GM10266 (cell line): ENCODE data around the gene UBE2L6.

ENCODE experiments used
- DNase-seq: peaks from one replicate; pipeline ENCODE4 v3.0.0; 2012; ENCODE audit errors: extremely low spot score
- TF ChIP-seq, protein P1 (sequence below): IDR thresholded peaks from 2 replicates; pipeline ENCODE4 v1.5.1; 2012; ENCODE audit warnings: mild to moderate bottlenecking, low read depth; ENCODE audit not compliant: control insufficient read depth, insufficient read depth; ENCODE audit errors: missing control alignments

Gene UBE2L6

DNA sequence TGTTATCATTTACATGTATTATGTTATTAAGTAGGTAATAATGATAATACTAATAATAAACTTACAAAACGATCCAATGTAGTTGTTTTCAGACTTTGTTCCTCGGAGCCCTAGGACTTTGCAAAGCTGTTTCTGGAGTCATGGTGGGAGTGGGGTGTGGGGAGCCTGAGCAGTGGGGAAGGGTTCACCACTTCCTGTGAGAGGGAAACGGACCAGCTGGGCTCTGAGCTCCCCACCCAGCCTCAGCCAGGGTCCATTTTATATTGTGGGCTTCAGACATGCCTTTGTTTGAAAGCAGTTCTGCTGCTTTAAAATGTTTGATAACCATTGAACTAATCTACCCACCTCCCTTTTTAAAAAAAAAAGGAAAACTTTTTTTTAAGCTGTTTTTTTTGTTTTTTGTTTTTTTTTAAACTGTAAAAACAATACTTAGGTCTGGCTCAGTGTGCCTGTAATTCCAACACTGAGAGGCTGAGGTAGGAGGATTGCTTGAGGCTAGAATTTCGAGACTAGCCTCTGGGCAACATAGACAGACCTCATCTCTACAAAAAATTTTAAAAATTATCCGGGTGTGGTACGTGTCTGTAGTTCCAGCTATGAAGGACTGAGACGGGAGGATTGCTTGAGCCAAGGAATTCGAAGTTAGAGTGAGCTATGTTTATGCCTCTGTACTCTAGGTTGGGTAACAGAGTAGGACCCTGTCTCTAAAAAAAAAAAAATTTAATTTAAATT lies 37.0 kb upstream of the UBE2L6 start:
- TF ChIP-seq, protein P1, sequence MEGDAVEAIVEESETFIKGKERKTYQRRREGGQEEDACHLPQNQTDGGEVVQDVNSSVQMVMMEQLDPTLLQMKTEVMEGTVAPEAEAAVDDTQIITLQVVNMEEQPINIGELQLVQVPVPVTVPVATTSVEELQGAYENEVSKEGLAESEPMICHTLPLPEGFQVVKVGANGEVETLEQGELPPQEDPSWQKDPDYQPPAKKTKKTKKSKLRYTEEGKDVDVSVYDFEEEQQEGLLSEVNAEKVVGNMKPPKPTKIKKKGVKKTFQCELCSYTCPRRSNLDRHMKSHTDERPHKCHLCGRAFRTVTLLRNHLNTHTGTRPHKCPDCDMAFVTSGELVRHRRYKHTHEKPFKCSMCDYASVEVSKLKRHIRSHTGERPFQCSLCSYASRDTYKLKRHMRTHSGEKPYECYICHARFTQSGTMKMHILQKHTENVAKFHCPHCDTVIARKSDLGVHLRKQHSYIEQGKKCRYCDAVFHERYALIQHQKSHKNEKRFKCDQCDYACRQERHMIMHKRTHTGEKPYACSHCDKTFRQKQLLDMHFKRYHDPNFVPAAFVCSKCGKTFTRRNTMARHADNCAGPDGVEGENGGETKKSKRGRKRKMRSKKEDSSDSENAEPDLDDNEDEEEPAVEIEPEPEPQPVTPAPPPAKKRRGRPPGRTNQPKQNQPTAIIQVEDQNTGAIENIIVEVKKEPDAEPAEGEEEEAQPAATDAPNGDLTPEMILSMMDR, result no peak
- DNase-seq, result no peak

DNA sequence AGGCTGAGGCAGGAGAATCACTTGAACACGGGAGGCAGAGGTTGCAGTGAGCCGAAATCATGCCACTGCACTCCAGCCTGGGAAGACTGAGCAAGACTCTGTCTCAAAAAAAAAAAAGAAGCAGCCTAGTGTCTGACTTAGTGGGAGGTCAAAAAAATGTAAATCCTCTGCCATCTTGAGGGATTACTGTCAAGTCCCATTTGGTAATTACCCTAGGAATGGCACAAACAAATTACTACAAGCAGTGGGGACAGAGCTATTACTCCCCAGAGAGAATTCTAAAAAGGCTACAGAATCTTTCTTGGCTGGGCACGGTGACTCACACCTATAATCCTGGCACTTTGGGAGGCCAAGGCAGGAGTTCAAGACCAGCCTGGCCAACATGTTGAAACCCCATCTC lies 33.8 kb upstream of the UBE2L6 start:
- DNase-seq, result no peak
- TF ChIP-seq, protein P1, result no peak

- no peak for DNase-seq
Observed at GRCh38 chr11:57599381-57599780, 31.9 kb upstream of the UBE2L6 start.

DNA sequence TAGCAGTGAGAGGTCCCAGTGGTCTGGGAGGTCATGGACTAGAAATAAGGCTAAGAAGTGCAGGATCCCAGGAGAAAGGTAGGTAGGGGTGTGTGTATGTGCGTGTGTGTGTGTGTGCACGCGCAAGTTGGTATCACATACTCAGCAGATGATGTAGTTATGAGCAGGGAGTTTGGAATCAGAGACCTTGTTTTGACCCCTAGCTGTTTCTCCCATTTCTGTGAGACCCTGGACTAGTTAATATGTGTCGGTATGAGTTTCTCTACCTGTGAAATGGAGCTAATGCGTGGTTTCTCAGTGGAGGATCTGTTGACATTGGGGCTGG lies 31.3 kb upstream of the UBE2L6 start:
- no peak for DNase-seq
- TF ChIP-seq, protein P1, result no peak

More at GRCh38 chr11:57599381-57599780, 31.9 kb upstream of the UBE2L6 start:
- TF ChIP-seq, protein P1, result no peak

- DNase-seq, result no peak
- TF ChIP-seq, protein P1, result no peak
Observed at GRCh38 chr11:57597916-57598830, 30.7 kb upstream of the UBE2L6 start.

GRCh38 chr11:57597461-57597915 lies 30.0 kb upstream of the UBE2L6 start, which contains the start of gene SERPING1:
Gene SERPING1, plus strand, starts transcription at chr11:57597685. Its CDS starts 586 bp downstream, at chr11:57598271.
- TF ChIP-seq, protein P1, result no peak
- DNase-seq, result no peak
